GM18858 (cell line): ENCODE results near the gene NAA10.

Experiments
- ATAC-seq: cut with Tn5 transposase; IDR thresholded peaks from one replicate; pipeline ENCODE4 v1.9.1; 2021; ENCODE audit not compliant: unreplicated experiment

Gene NAA10

DNA sequence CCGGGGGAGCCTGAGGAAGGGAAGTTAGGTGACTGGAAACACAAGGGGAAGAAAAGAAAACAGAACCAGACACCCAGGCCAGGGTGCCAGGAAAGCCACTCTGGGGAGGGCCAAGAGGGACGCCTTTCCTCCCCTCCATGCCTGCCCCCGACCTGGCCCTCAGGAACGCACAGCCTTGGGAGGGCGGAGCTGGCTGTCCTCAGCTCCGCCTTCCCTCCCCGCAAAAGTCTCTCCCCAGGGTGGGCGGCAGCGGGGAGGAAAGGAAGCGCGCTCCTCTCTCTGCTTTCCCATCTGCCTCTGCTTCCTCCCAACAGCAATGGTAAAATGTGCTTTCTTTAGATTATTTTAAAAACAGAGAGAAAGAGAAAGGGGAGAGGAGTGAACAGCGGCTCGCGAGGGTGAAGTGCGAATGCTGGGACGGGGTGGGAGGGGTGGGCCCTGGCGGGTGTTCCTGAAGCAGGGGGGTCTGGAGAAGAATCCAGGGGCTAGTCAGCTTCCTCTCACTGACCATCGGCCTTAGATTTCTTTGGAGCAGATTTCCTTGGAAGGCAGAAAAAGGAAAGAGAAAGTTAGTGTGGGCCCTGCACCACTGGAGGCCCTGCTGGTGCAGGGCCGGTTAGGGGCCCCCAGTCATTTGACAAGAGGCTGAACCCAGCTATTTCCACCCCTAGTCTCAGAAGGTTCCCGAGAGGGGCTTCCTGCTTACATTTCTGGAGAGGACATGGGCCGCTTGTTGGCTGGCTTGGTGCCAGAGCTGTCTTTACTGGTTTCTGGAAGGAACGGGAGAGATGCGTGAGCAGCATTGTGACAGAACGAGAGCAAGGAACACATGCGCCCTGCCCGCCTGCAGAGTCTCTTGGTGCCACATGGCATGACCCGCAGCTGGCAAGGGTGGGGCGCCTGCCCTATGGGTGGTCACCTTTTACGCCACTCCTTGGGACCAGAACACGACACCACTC is 14.3 kb upstream of the NAA10 start:
- ATAC-seq = no peak

DNA sequence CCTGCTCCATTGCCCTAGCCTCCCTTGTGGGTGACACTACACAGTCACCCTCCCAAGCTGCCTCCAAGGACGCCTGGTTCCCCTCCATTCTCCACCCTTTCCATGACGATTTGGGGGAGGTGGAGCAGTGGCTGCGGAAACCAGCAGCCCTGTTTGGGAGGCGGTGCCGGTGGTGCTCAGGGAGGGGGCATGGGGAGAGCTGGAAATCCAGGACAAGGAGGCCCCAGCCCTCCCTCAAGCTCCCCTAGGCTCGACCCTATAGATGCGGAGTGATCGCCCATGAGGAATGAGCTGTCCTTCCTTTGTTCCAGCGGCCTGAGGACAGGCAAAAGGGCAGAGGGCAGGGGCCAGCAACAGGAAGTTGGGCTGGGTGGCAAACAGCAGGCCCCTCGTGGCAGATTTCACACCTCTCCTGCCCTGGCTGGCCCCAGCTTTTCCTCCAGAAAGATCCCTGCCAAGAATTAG is 13.2 kb upstream of the NAA10 start:
- ATAC-seq = no peak

- peak; percentile 85 for ATAC-seq
Measured at GRCh38 chrX:153947009-153947769, 12.4 kb upstream of the NAA10 start.

DNA sequence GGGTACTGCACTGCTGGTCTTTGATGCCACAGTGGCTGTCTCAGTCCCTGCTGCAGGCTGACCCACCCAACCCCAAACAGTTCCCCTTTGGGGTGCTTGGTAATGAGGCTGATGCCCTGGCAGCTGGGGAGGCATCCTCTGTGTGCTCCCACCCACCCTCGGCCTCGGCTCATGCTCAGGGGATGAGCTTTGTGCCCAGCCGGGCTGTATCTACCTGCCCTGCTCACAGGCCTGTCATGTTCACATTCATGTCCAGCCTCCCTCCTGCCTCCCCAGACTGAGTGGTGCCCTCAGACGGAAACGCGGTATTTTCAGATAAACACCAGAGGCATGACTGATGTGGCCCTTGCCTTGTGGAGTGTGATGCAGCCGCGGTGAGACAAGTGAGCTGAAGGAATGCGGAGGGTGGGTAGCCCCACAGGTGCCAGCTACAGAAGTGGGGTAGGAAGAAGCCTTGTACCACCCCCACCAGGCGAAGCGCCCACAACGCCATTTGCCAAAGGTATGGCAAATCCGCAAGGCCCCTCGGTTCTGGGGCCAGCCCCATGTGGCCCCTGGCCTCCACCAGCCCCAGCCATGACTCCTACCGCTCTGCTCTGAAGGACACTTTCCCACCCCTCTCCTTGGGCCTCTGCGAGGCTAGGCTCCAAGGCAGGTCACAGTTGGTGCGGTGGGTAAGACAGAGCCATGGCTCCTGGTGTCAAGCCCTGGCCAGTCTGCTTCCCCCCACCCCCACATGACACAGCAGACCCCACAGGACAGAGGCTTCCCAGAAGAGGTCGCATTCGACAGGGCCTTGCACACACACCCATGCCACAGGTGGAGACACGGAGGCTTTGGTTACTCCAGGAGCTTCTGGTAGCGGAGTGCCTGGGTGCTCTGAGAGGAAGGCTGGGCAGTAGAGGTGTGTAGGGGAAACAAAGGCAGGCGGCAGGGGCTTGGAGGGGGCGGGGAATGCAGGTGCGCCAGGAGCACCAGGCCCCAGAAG is 11.4 kb upstream of the NAA10 start:
- no peak for ATAC-seq

DNA sequence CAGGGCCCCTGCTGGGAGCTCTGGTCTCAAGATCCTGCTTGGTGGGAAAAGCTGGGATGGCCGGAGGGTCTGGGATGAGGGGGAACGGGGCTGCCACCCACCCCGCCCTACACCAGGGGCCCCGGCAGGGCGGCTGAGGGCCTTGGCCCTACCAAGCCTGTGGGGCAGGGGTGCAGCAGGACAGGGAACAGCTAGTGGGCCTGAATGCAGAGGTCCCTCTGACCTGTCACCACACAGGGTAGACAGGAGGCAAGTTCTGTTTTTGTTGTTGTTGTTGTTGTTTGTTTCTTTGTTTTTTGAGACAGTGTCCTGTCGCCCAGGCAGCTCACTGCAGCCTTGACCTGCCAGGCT is 9.9 kb upstream of the NAA10 start:
- ATAC-seq = no peak

GRCh38 chrX:153944140-153944799 is 9.4 kb upstream of the NAA10 start, which contains the start of gene RENBP:
TSS of gene RENBP (minus strand) at chrX:153944643. CDS start at chrX:153944610, 33 bp downstream.
- no peak for ATAC-seq

GRCh38 chrX:153941336-153942252 is 6.8 kb upstream of the NAA10 start:
- no peak for ATAC-seq

GRCh38 chrX:153939573-153939972 is 4.7 kb upstream of the NAA10 start:
- ATAC-seq = no peak

DNA sequence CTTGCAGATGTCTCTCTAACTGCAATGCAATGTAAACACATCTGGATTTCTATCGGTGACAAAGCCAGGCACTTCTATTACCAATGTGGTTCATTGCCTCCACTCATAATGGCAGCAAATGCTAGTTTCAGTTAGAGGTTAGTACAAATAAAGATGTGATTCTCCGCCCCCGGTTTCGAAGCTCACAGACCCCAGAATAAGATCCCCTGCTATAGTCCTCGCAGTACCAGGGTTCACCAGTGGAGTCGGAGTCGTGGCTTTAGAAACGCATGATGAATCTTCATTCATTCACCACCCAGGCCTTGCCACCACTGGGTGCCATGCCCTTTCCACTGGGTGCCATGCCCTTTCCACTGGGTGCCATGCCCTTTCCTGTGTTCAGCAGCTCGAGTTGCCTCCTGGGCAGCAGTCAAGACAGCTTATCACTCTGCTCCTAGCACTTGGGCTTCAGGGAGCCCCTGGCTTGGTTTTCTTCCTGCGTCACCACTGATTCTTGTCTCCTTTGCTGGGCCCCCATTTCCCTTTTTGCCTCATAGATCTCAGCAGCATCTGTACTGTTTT is 3.5 kb upstream of the NAA10 start:
- no peak for ATAC-seq

- ATAC-seq = no peak
Measured at GRCh38 chrX:153937056-153937455, 2.2 kb upstream of the NAA10 start.

DNA sequence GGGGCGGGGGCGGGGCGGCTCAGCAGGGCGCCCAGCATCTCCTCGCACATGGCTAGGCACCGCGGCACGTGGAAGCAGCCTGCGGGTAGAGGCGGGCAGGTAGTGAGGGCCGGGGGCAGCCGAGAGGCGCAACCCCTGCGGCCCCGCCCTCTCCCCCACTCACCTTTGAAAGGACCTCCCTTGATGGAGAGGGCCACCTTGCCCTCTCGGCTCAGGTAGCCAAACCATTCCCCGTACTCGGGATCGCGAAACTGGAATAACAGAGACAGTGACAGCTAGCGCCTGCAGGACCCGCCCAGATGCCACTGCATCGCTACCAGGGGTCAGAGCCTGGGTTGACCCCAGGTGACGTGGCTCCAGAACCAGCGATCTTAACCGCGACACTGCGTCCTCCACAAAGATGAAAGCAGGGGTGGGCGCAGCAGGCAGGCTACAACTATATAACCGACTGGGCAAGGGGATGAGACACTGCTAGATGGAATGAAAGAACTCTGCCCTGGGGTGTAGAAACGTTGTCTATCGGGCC is 552 bp upstream of the NAA10 start:
- ATAC-seq = no peak

- ATAC-seq = no peak
Measured at GRCh38 chrX:153934148-153934761, 582 bp downstream of the NAA10 start.

DNA sequence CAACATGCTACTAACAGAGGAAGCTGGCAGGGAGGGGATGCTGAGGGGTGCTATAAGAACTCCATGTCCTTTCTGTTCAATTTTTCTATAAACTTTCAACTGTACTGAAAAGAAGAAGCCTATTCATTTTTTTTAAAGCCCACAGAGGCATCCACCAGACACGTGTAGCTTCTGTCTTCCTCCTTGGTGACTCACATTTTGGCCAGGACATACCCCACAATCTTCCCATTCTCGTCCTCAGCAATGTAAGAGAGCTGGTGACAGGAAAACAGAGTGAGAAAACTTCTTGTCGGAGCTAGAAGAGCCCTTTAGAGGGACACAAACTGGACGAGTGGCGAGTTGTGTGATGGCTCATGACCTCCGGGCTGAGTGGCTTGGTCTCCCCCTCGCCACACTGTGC is 1.1 kb downstream of the NAA10 start:
- no peak for ATAC-seq

GRCh38 chrX:153932220-153932915 is 2.5 kb downstream of the NAA10 start:
- no peak for ATAC-seq

DNA sequence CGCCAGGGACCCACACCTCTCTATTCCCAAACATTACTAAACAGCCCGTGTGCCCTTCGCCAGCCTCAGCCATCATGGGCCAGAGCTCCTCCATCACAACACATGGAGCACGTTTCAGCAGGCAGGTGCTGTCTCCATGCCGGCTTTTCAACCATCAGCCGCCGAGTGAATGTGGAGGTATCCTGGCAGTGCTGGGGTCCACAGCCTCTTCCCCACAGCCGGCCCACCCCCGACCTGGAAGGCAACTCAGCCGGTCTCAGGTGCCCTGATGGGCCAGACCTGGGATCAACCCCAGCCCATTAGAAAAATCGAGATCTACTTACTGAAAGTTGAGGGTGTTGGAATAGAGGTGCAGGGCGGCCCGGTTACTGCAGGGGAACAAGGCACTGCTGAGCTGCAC is 3.1 kb downstream of the NAA10 start:
- ATAC-seq = no peak

DNA sequence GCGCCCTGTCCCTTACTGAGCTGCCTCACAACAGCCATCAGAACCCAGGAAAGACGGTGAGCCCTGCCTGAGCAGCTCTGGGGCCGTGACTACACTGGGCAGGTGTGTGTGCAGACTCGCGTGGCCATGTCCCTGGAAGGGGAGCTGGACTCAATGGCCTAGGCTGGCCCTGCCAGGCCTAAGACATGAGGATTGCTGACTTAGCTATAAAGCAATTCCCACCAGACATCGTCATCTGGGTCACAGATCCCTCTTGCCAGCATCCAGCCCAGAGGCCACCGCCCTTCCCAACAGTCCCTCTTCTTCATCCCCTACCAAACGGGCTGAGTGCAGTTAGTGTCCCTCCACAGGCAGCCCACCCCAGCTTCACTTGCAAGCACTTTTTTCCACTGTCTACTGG is 3.7 kb downstream of the NAA10 start:
- no peak for ATAC-seq
